Endothelial cell of umbilical vein (primary cell): ENCODE measurements around the gene SMPX.

ENCODE experiments used
- EZH2 ChIP-seq: IDR thresholded peaks from 2 replicates; pipeline ENCODE4 v1.6.1; 2012; ENCODE audit warnings: borderline replicate concordance, low read depth, mild to moderate bottlenecking, moderate library complexity, low read length, inconsistent platforms; ENCODE audit not compliant: severe bottlenecking
- FOS ChIP-seq: IDR thresholded peaks from 2 replicates; pipeline ENCODE4 v1.6.1; 2011; ENCODE audit warnings: mild to moderate bottlenecking, low read length, moderate library complexity, borderline replicate concordance; ENCODE audit not compliant: insufficient read depth
- MAX ChIP-seq: IDR thresholded peaks from 2 replicates; pipeline ENCODE4 v1.6.1; 2011; ENCODE audit not compliant: insufficient read depth, insufficient read length
- MYC ChIP-seq: IDR thresholded peaks from one replicate; pipeline ENCODE4 v1.6.1; 2011; ENCODE audit warnings: mild to moderate bottlenecking, low read depth, low read length
- POLR2A ChIP-seq: IDR thresholded peaks from 2 replicates; pipeline ENCODE4 v1.6.1; 2012; ENCODE audit warnings: low read depth, mild to moderate bottlenecking, control low read depth, low read length
- POLR2AphosphoS5 ChIP-seq: IDR thresholded peaks from 2 replicates; pipeline ENCODE4 v1.6.1; 2012; ENCODE audit warnings: low read depth, mild to moderate bottlenecking, control low read depth, low read length, moderate library complexity; ENCODE audit not compliant: insufficient read depth
- TF ChIP-seq, protein P1 (sequence below), 2 donors: IDR thresholded peaks; 1 replicate in 1 of 2; 2 replicates in 1 of 2; pipeline ENCODE4 v1.5.1; 2011; ENCODE audit warnings: low read length in 2 of 2, mild to moderate bottlenecking in 2 of 2, moderate library complexity in 2 of 2, control low read depth in 1 of 2, inconsistent platforms in 1 of 2, low read depth in 1 of 2; ENCODE audit not compliant: insufficient read depth in 1 of 2; ENCODE audit errors: extremely low read depth in 1 of 2

- TF ChIP-seq, protein P1, sequence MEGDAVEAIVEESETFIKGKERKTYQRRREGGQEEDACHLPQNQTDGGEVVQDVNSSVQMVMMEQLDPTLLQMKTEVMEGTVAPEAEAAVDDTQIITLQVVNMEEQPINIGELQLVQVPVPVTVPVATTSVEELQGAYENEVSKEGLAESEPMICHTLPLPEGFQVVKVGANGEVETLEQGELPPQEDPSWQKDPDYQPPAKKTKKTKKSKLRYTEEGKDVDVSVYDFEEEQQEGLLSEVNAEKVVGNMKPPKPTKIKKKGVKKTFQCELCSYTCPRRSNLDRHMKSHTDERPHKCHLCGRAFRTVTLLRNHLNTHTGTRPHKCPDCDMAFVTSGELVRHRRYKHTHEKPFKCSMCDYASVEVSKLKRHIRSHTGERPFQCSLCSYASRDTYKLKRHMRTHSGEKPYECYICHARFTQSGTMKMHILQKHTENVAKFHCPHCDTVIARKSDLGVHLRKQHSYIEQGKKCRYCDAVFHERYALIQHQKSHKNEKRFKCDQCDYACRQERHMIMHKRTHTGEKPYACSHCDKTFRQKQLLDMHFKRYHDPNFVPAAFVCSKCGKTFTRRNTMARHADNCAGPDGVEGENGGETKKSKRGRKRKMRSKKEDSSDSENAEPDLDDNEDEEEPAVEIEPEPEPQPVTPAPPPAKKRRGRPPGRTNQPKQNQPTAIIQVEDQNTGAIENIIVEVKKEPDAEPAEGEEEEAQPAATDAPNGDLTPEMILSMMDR (IDR thresholded peaks at IDR 0.05; ENCODE audit: extremely low read depth in 1 of 2, insufficient read depth in 1 of 2, low read depth in 1 of 2, low read length in 2 of 2), result no peak
- no peak for TF ChIP-seq MAX
- TF ChIP-seq EZH2, result no peak
- TF ChIP-seq POLR2A, result no peak
- no peak for TF ChIP-seq FOS
- no peak for TF ChIP-seq POLR2AphosphoS5
- no peak for TF ChIP-seq MYC
Observed at GRCh38 chrX:21747558-21747957, 10.4 kb downstream of the SMPX start.
